NCI-H524 treated with DMSO at 0.1 percent for 48 hours (cell line): ENCODE measurements around the gene RASIP1.
"Not testable (repeated sequence)": the region's sequence is repeated elsewhere in the genome, so short reads cannot be mapped to it uniquely, and the experiment has no call there.

Experiments
- DNase-seq: peaks from one replicate; lab custom pipeline; 2025; lab: John Stamatoyannopoulos, UW

Gene RASIP1

DNA sequence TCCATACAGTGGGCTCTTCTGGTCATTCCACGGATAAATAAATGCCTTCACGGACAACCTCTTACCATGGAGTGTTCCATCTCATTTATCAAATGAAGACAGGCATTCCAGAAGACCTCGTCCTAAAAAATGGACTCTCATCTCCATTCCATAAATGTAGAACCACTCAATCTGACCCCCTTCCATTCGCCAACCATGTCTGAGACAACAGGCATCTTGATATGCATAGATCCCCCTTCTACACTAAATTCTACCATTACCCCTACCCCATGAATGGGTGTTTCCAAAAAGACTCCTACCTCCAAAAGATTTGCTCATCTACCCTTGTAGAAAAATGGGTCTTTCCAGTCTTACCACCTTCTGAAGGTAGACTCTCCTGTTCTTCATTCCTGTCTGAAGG is 9.0 kb downstream of the RASIP1 start:
- DNase-seq, result no peak

GRCh38 chr19:48728911-48729664 is 11.3 kb downstream of the RASIP1 start:
- DNase-seq, result no peak

- DNase-seq, result no peak
Measured at GRCh38 chr19:48726556-48726955, 13.9 kb downstream of the RASIP1 start.

GRCh38 chr19:48724796-48725753 is 15.3 kb downstream of the RASIP1 start:
- no peak for DNase-seq

DNA sequence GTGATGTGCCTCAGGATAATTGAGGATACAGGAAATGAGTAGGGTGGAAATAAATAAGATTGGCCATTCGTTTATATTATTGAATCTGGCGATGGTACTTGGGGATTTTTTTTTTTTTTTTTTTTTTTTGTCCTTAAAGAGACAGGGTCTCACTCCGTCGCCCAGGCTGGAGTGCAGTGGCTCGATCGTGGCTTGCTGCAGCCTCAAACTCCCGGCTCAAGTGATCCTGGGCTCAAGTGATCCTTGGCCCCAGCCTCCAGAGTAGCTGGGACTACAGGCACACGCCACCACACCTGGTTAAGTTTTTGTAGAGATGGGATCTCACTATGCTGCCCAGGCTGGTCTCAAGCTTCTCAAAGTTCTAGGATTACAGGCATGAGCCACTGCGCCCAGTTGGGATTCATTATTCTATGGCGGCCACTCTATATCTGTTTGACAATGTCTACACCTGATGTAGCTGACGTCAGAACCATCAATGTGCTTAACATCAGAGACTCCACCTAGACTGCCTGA is 18.2 kb downstream of the RASIP1 start:
- DNase-seq, result no peak

GRCh38 chr19:48720613-48721296 is 19.7 kb downstream of the RASIP1 start:
- DNase-seq, result peak; percentile 98

DNA sequence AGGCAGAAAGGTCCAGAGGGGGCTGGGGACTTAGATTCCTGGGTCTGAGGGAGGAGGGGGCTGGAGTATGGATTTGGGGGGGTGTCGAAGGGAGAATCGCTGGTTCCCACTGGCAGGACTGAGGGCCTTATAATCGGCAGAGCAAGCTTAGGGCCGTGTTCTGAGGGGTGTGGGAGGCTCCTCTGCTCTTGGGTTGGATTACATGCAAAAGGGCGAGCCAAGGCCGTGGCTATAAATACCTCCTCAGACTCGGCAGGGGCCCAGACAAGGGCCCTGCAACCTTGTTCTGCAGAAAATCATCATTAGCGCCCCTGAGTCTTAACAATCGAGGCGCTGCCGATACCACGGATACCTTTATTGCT is 20.2 kb downstream of the RASIP1 start:
- DNase-seq, result no peak

DNA sequence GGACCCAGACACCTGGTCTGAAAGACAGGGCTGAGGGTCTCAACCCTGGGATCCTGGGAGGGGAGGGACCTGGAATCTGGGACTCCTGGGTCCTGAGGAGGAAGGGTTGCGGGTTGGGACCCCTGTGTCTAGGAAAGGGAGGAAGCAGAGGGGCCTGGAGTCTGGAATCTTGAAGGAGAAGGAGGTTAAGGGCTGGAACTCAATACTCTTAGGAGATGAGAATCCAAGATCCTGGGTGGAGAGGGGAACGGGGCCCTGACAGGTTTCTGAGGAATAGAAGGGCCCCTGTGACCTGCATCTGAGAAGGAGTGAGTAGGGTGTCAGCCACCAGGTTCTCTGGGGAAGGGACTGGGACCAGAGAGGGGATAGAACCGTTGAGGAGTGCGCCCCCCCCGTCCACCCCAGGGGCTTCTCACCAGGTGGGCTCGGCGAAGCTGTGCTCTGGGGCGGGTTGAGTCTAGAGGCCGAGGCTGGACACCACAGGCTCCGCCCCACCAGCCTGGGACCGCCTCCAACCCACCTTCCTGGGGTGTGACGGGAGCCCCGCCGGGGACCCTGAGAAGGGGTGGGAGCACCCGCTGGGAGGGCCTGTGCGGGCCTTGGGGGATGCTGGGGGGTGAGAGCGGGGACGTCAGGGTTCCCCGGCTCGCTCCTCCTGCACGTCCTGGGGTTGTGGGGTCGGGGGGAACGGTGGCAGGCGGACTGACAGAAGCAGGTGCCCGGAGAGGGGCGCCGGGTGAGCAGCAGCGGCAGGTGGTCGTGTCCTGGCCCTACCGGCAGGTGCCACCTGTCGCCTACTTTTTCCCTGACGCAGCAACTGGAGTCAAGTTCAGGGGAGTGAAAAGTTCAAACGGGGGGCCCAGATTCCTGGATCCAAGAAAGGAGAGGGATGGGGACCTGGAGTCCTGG is 20.9 kb downstream of the RASIP1 start, which contains the start of gene MAMSTR:
TSS of gene MAMSTR (minus strand) at position 463 of the 909 bp plus-strand sequence. CDS start 694 bp downstream, outside the sequence.
- DNase-seq, result no peak

- no peak for DNase-seq
Measured at GRCh38 chr19:48718711-48719231, 21.6 kb downstream of the RASIP1 start.

- DNase-seq, result not testable (repeated sequence)
Measured at GRCh38 chr19:48718106-48718505, 22.3 kb downstream of the RASIP1 start.

GRCh38 chr19:48716562-48717291 is 23.7 kb downstream of the RASIP1 start:
- DNase-seq, result no peak

DNA sequence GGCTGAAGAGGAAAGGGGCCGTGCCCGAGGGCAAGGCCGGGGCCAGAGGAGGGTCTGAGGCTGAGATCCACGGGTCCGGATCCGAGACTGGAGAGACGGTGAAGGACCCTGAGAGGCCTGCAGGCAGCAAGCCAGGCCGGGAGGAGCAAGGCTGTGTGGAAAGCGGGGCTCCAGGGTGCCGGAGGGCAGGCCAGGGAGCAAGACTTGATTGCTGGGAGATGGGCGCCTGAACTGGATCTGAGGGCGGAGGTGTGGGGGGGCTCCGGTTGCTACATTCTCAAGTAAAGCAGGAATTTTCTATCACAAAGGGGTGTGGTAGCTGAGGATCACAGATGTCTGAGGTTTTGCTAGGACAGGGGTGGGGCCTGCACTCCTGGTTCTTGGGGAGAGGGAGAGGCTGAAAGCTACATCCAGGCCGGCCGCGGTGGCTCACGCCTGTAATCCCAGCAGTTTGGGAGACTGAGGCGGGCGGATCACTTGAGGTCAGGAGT is 24.7 kb downstream of the RASIP1 start:
- no peak for DNase-seq

GRCh38 chr19:48714759-48715675 is 25.4 kb downstream of the RASIP1 start:
- no peak for DNase-seq

DNA sequence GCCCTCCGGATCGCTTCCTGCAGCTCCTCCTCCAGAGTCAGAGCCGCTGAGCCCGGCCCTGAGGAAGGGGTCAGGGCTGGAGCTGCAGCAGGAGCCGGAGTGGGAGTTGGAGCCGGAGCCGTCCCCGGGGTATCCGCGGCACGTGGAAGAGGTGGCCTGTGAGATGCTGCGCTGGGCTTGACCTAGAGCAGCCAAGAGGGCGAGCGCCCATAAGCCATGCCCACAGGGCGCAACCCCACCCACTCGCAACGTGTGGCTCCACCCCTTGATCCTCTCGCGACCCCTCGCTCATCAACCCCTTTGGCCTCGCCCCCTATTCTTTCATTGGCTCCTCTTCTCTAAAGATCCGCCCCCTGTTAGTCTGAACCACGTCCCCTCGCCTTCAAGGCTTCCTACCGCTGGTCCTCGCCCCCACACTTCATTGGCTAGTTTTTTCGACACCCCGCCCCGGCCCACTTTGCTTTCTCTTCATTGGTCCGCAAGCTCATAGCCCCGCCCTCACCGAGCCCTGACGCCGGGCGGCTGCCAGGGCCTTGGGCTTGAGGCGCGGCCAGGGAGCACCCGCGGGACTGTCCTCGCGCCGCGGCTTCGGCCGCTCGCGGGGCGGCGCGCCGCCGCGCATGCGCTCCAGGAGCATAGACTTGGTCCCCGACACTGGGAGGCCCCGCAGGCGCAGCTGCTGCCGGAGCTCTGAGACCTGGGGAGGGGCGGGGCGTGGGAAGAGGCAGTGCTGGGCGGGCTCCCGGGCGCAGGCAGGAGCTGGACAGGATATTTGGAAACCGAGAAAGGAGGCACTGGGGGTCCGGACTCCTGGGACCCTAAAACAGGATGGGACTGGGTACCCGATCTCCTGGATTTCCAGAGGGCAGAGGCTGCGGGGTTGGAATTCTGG is 26.3 kb downstream of the RASIP1 start:
- DNase-seq, result peak; percentile 99

- DNase-seq, result no peak
Measured at GRCh38 chr19:48713041-48713863, 27.2 kb downstream of the RASIP1 start.

DNA sequence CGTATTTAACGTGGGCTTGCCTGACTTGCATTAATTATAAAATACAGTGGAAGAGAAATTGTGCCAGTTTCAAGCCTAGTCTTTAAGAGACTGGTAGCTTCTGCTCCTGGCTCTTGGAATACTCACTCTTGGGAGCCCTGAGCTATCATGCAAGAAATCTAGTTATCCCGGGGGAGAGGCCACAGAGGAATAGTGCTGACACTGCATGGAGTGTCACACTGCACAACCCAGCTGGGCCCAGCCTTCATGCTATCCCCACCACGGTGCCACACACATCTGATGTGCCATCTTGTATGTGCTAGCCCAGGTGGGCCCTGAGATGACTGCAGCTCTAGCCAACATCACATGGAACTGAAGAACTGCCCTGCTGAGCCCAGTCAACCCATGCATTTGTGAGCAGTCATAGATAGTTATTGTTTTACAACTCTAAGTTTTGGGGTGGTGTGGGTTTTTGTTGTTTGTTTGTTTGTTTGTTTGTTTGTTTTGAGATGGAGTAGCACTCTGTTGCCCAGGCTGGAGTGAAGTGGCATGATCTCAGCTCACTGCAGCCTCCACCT is 29.2 kb downstream of the RASIP1 start:
- no peak for DNase-seq

DNA sequence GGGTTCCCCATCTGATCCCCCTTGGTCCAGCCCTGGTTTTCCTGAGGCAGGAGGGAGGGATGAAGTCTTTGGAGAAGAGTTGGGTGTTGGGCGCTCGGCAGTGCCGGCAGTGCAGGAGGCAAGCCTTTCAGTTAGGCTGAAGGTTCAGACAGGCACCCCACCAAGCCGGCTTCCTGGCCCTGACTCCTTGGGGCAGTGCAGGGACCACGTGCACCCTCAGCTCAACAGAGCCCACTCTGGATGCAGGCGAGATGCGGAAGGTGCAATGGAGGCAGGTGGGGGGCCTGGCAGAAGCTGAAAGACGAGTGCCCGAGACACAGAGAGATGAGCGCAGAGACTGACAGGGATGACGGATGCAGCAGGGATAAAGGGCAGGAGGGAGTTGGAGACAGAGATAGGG is 31.9 kb downstream of the RASIP1 start:
- no peak for DNase-seq
